ENCODE measurements around the gene FBXO44.
"Not testable (repeated sequence)": the region's sequence is repeated elsewhere in the genome, so short reads cannot be mapped to it uniquely, and the experiment has no call there.

Gene FBXO44

GRCh38 chr1:11654137-11654938 lies at the start of gene FBXO44, which contains the start of gene FBXO2:
Gene FBXO44 (plus strand): TSS chr1:11654877. CDS start chr1:11655836, 959 bp downstream.
Gene FBXO2 (minus strand): TSS chr1:11654429. CDS start chr1:11654340, 89 bp downstream.
- DNase-seq, result peak; percentile 61

GRCh38 chr1:11606775-11607174 lies 47.9 kb upstream of the FBXO44 start:
- no peak for DNase-seq

GRCh38 chr1:11608596-11609130 lies 46.0 kb upstream of the FBXO44 start:
- not testable (repeated sequence) for DNase-seq

- not testable (repeated sequence) for DNase-seq
Observed at GRCh38 chr1:11609378-11609777, 45.3 kb upstream of the FBXO44 start.

GRCh38 chr1:11610629-11611180 lies 44.0 kb upstream of the FBXO44 start:
- no peak for DNase-seq

- no peak for DNase-seq
Observed at GRCh38 chr1:11611638-11612327, 42.9 kb upstream of the FBXO44 start.

GRCh38 chr1:11613347-11613746 lies 41.3 kb upstream of the FBXO44 start:
- no peak for DNase-seq

GRCh38 chr1:11615090-11615489 lies 39.6 kb upstream of the FBXO44 start:
- DNase-seq, result no peak

GRCh38 chr1:11616766-11617165 lies 37.9 kb upstream of the FBXO44 start:
- DNase-seq, result no peak

GRCh38 chr1:11617314-11617713 lies 37.4 kb upstream of the FBXO44 start:
- DNase-seq, result no peak

GRCh38 chr1:11617741-11618140 lies 36.9 kb upstream of the FBXO44 start:
- no peak for DNase-seq

GRCh38 chr1:11620405-11620804 lies 34.3 kb upstream of the FBXO44 start:
- DNase-seq, result no peak

GRCh38 chr1:11620924-11621323 lies 33.8 kb upstream of the FBXO44 start:
- no peak for DNase-seq

- DNase-seq, result no peak
Observed at GRCh38 chr1:11622398-11622797, 32.3 kb upstream of the FBXO44 start.

- DNase-seq, result no peak
Observed at GRCh38 chr1:11623702-11624101, 31.0 kb upstream of the FBXO44 start.

- no peak for DNase-seq
Observed at GRCh38 chr1:11626551-11626950, 28.1 kb upstream of the FBXO44 start.

- no peak for DNase-seq
Observed at GRCh38 chr1:11628767-11629166, 25.9 kb upstream of the FBXO44 start.

- no peak for DNase-seq
Observed at GRCh38 chr1:11629184-11630016, 25.3 kb upstream of the FBXO44 start.

GRCh38 chr1:11634365-11635192 lies 20.1 kb upstream of the FBXO44 start:
- no peak for DNase-seq

- no peak for DNase-seq
Observed at GRCh38 chr1:11638121-11638520, 16.6 kb upstream of the FBXO44 start.

- DNase-seq, result no peak
Observed at GRCh38 chr1:11639372-11639771, 15.3 kb upstream of the FBXO44 start.

- no peak for DNase-seq
Observed at GRCh38 chr1:11640101-11640500, 14.6 kb upstream of the FBXO44 start.
